ENCODE measurements around the gene CIRBP. TPM values are rescaled to one million over a fixed set of nuclear protein-coding genes. Genes with fewer than 3 reads are reported as not detected.

The CIRBP gene
- total and polyA plus RNA-seq, 2 of the 13 experiments (the other 11 are each of a cell fraction or from before 2014, with no cell fraction given), result 133 to 140 TPM

GRCh38 chr19:1260749-1261537 lies 8.2 kb upstream of the CIRBP start (continued):
- no peak for TF ChIP-seq ZGPAT (CRISPR knock-in tag; IDR thresholded peaks at IDR 0.05)
- no peak for TF ChIP-seq ZNF781 (CRISPR knock-in tag; IDR thresholded peaks at IDR 0.05; ENCODE audit: borderline replicate concordance, not compliant biosample characterization)
- TF ChIP-seq ZNF772 (CRISPR knock-in tag; IDR thresholded peaks at IDR 0.05), result peak; percentile 67; the same call in 1 of the 2 replicates
- no peak for TF ChIP-seq TAF15 (IDR thresholded peaks at IDR 0.05; ENCODE audit: low read depth, low read length, poor library complexity, severe bottlenecking)
- TF ChIP-seq ARID2 (CRISPR knock-in tag; IDR thresholded peaks at IDR 0.05; ENCODE audit: borderline replicate concordance), result 0 out of 2 replicates have a peak, but pooled peaks have one; percentile 67
- TF ChIP-seq RBM39 (IDR thresholded peaks at IDR 0.05; ENCODE audit: low read depth, low read length, poor library complexity, severe bottlenecking), result no peak
- TF ChIP-seq ZNF687 (CRISPR knock-in tag; IDR thresholded peaks at IDR 0.05), result no peak; the same call in none of the 2 replicates
- TF ChIP-seq LCORL (IDR thresholded peaks at IDR 0.05), result no peak
- peak; percentile 1 for TF ChIP-seq LCORL (CRISPR knock-in tag; IDR thresholded peaks at IDR 0.05)
- TF ChIP-seq CBX2 (IDR thresholded peaks at IDR 0.05; ENCODE audit: low read depth, low read length), result no peak
- TF ChIP-seq CBX2 (CRISPR knock-in tag; IDR thresholded peaks at IDR 0.05; ENCODE audit: low read depth), result no peak
- 0 out of 2 replicates have a peak, but pooled peaks have one; percentile 14 for TF ChIP-seq IKZF5 (CRISPR knock-in tag; IDR thresholded peaks at IDR 0.05)
- 0 out of 2 replicates have a peak, but pooled peaks have one; percentile 20 for TF ChIP-seq RFX5 (IDR thresholded peaks at IDR 0.05; ENCODE audit: low read depth, low read length)
- TF ChIP-seq ZNF335 (CRISPR knock-in tag; IDR thresholded peaks at IDR 0.05), result no peak
- TF ChIP-seq TBL1XR1 (IDR thresholded peaks at IDR 0.05; ENCODE audit: borderline replicate concordance, low read length, partially characterized antibody), result no peak
- no peak for TF ChIP-seq GZF1 (CRISPR knock-in tag; IDR thresholded peaks at IDR 0.05)
- TF ChIP-seq KDM1A (CRISPR knock-in tag; IDR thresholded peaks at IDR 0.05), result no peak
- no peak; the same call in 1 of the 2 replicates for TF ChIP-seq HDAC2 (CRISPR knock-in tag; IDR thresholded peaks at IDR 0.05)
- no peak for TF ChIP-seq ZNF570 (CRISPR knock-in tag; IDR thresholded peaks at IDR 0.05; ENCODE audit: borderline replicate concordance)
- no peak for TF ChIP-seq ZNF232 (CRISPR knock-in tag; IDR thresholded peaks at IDR 0.05; ENCODE audit: borderline replicate concordance)
- peak; percentile 9; the same call in 1 of the 2 replicates for TF ChIP-seq JUND (CRISPR knock-in tag; IDR thresholded peaks at IDR 0.05)
- TF ChIP-seq ZNF788 (CRISPR knock-in tag; IDR thresholded peaks at IDR 0.05; ENCODE audit: borderline replicate concordance), result no peak
- TF ChIP-seq ZNF432 (CRISPR knock-in tag; IDR thresholded peaks at IDR 0.05; ENCODE audit: borderline replicate concordance), result no peak

Measured in HepG2 (cell line).